COLO668 (cell line): ENCODE measurements around the gene CMTM4.
"Not testable (repeated sequence)": the region's sequence is repeated elsewhere in the genome, so short reads cannot be mapped to it uniquely, and the experiment has no call there.

Experiments used
- DNase-seq: peaks from one replicate; lab custom pipeline; 2025; ENCODE audit not compliant: unreplicated experiment; lab: John Stamatoyannopoulos, UW

Gene CMTM4

GRCh38 chr16:66596986-66597848 lies 99.3 kb downstream of the CMTM4 start:
- DNase-seq: no peak

DNA sequence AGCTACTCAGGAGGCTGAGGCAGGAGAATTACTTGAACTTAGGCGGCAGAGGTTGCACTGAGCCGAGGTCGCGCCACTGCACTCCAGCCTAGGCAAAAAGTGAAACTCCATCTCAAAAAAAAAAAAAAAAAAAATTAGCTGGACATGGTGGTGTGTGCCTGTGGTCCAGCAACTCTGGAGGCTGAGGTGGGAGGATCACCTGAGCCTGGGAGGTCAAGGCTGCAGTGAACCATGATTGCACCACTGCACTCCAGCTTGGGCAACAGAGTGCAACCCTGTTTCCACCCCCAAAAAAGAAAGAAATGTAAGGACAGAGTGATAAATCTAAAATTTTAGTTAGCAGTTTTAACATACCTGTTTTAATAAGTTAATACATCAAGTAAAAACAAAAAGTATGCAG lies 100.0 kb downstream of the CMTM4 start:
- DNase-seq: not testable (repeated sequence)

GRCh38 chr16:66594739-66595138 lies 101.8 kb downstream of the CMTM4 start:
- DNase-seq: no peak

- DNase-seq: no peak
Observed at GRCh38 chr16:66592814-66593213, 103.7 kb downstream of the CMTM4 start.

GRCh38 chr16:66592241-66592640 lies 104.3 kb downstream of the CMTM4 start:
- DNase-seq: no peak

DNA sequence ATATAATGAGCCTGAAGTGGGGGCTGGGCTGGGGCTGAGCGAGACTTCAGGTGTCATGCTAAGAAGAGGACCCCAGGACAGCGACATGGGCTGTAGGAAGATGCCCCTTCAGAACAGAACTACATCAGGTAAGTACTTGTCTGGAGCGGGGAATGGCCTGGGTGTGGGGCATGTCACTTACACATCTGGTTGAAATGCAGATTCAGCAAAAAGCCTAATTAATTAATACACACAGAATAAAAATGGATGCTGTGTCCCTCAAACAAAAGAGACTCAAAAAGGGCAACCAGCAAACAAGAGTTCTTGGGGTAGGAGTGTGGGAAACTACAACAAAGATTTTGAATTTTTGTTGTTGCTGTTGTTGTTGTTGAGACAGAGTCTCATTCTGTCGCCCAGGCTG lies 105.5 kb downstream of the CMTM4 start:
- DNase-seq: no peak

DNA sequence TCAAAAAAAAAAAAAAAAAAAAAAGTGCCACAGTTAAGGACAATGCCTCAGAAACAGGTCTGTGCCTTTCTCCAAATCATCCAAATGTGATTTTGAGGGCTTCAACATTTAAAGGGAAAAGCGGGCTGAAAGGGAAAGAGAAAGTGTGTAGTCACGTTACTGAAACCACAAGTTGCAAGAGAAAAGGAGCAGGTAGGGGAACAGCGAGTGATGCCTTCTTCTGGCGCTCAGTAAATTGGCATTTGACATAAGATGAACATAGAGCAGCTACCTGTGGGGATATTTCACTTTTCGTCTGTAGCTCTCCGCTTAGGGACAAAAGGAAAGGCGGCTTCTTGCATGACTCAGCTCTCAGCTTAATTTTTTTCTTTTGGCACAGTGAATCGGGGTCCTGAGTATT lies 106.2 kb downstream of the CMTM4 start:
- DNase-seq: no peak

- DNase-seq: no peak
Observed at GRCh38 chr16:66588981-66589713, 107.4 kb downstream of the CMTM4 start.

GRCh38 chr16:66587881-66588600 lies 108.5 kb downstream of the CMTM4 start:
- DNase-seq: no peak

- DNase-seq: no peak
Observed at GRCh38 chr16:66585481-66586239, 110.9 kb downstream of the CMTM4 start.

- no peak for DNase-seq
Observed at GRCh38 chr16:66581246-66581952, 115.1 kb downstream of the CMTM4 start.

DNA sequence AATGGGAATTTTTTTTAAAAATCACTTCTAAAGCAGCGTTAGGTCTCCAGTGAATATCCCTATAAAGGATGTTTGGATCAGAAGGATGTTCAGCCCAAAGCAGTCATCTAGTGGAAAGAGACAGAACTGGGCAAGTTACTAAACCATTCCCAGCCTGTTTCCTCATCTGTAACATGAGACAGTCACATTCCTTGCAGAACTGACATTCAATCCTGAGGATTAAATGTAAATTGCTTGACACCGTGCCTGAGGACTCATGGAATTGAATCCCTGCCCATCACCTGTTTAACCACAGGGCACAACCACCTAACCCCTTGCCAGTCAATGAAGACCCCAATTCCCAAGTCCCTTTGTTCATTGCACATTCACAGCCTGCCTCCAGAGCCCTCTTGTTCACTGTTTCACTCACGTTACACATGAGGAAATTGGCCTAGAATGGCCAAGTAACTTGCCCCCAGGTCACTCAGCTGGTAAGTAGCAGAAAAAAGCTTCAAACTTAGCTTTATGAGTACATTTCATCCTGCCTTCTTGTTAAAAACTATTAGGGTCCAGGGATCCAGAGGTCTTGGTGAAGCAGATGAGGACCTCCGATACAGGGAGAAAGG lies 115.8 kb downstream of the CMTM4 start:
- no peak for DNase-seq

GRCh38 chr16:66578651-66579531 lies 117.7 kb downstream of the CMTM4 start, which contains the start of gene CMTM2:
Gene CMTM2, plus strand, starts transcription at chr16:66579463. Its CDS starts 145 bp downstream, at chr16:66579608.
- no peak for DNase-seq

DNA sequence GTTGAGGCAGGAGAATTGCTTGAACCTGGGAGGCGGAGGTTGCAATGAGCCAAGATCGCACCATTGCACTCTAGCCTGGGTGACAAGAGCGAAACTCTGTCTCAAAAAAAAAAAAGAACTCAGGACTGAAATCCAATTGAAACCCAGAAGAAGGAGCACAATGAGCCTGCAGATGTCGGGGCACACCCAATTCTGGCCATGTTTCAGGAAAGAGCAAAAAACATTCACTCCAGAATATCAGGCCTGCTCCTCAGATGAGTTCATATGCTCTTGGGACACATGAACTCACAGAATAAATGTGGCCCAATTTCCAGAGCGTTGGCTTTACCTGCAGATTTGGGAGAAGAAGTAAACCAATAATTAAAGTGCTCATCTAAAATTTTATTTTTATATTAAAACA lies 120.2 kb downstream of the CMTM4 start:
- no peak for DNase-seq

GRCh38 chr16:66575060-66575459 lies 121.5 kb downstream of the CMTM4 start:
- DNase-seq: no peak

DNA sequence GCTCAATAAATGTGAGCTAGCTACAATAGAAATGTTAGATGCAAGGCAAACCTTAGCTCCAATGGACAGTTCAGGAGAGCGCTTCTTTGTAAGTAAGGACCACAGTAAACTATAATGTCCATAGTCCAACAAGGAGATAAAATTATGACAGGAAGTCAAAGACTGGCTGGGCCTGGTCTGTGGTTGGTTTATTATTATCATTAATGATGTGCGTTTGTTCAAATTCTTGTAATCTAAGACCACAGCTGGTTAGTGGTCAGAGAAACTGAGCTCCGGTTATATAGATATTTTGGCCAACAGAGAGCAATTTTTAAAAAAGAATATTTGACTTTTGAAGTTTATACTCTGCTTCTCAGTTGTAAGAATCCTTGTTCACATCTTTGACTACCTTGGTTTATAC lies 122.0 kb downstream of the CMTM4 start:
- no peak for DNase-seq

DNA sequence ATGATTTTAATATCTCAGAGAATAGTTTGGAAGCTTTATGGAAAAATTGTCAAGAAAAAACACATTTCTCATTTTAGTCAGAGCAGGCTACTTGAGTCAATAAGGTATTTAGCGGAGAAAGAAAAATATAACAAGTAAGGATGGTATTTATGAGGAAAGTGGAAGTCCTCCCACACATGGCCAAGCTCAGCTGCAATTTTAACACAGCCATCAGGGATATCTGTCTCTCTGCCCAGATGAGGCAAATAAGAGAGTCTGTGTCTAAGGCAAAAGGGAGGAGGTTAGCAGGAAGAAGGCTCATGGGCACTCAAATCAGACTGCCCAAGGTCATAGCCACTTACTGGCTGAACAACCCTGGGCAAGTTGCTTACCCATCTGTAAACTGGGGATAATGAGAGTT lies 122.5 kb downstream of the CMTM4 start:
- DNase-seq: no peak

GRCh38 chr16:66572356-66572755 lies 124.2 kb downstream of the CMTM4 start:
- no peak for DNase-seq
